Urinary bladder (tissue), 4 donors: ENCODE data around the gene UBE4B. TPM values are rescaled to one million over a fixed set of nuclear protein-coding genes. Genes with fewer than 3 reads are reported as not detected.
"Not testable (repeated sequence)": the region's sequence is repeated elsewhere in the genome, so short reads cannot be mapped to it uniquely, and the experiment has no call there.

Source experiments
- DNase-seq: peaks from one replicate; pipeline ENCODE4 v3.0.0-alpha.2; 2015; ENCODE audit errors: extremely low spot score
- H3K27ac ChIP-seq: one replicate; pipeline ENCODE4 v1.5.1; 2013; ENCODE audit warnings: low read depth, mild to moderate bottlenecking, moderate library complexity
- H3K36me3 ChIP-seq: one replicate; pipeline ENCODE4 v1.6.1; 2013; ENCODE audit warnings: mild to moderate bottlenecking, moderate library complexity; ENCODE audit not compliant: insufficient read depth
- H3K4me1 ChIP-seq: one replicate; pipeline ENCODE4 v1.6.1; 2013; ENCODE audit warnings: mild to moderate bottlenecking, moderate library complexity; ENCODE audit not compliant: insufficient read depth
- H3K4me3 ChIP-seq: one replicate; pipeline ENCODE4 v1.5.1; 2013; ENCODE audit warnings: low read depth, low read length
- WGBS: extraction: QIAGEN DNeasy Blood & Tissue Kit; methylation state at CpG from one replicate; pipeline ENCODE4 v1.1.7; 2013; 5-methylcytosine and 5-hydroxymethylcytosine counted together
- polyA plus RNA-seq: library from polyadenylated mRNA; stranded (reverse); fragments of 200-250 nt; gene quantifications from one replicate; pipeline ENCODE4 v1.2.3, GENCODE V29; 2013
- total RNA-seq: library from RNA; depleted of rRNA; stranded (reverse); fragments of >200 nt; gene quantifications from one replicate; pipeline ENCODE4 v1.2.3, GENCODE V29; 2014
- donor health status: healthy with polysubstance abuse.
- donor health status: healthy.

The UBE4B gene
- total and polyA plus RNA-seq, 2 donors, result 27.4 to 37.1 TPM

GRCh38 chr1:10020086-10020485 is 12.7 kb upstream of the UBE4B start:
- 68% methylated on average over 3 of the region's 3 CpGs for WGBS
- no peak overlapping the region for H3K4me3 ChIP-seq
- DNase-seq, result no peak

GRCh38 chr1:10020678-10021077 is 12.1 kb upstream of the UBE4B start:
- not testable (repeated sequence) for H3K4me1 ChIP-seq, H3K4me3 ChIP-seq, H3K27ac ChIP-seq, DNase-seq, H3K36me3 ChIP-seq
- WGBS, result 46% methylated on average over 2 of the region's 2 CpGs

More at GRCh38 chr1:10020086-10020485, 12.7 kb upstream of the UBE4B start:
- no peaks in the 10 kb centered on the region for H3K36me3 ChIP-seq
- no peaks in the 10 kb centered on the region for H3K4me1 ChIP-seq
- H3K27ac ChIP-seq, result no peak overlapping the region

GRCh38 chr1:10021992-10022391 is 10.8 kb upstream of the UBE4B start:
- not testable (repeated sequence) for DNase-seq, H3K36me3 ChIP-seq, H3K27ac ChIP-seq, H3K4me1 ChIP-seq, H3K4me3 ChIP-seq
- 41% methylated on average over 4 of the region's 4 CpGs for WGBS

GRCh38 chr1:10022656-10023055 is 10.1 kb upstream of the UBE4B start:
- Histone ChIP-seq H3K36me3 (no peaks in the 10 kb centered on the region), H3K4me3 (no peak overlapping the region), H3K4me1 (no peaks in the 10 kb centered on the region), H3K27ac (no peak overlapping the region)
- 79% methylated on average over 7 of the region's 7 CpGs for WGBS
- DNase-seq, result no peak

DNA sequence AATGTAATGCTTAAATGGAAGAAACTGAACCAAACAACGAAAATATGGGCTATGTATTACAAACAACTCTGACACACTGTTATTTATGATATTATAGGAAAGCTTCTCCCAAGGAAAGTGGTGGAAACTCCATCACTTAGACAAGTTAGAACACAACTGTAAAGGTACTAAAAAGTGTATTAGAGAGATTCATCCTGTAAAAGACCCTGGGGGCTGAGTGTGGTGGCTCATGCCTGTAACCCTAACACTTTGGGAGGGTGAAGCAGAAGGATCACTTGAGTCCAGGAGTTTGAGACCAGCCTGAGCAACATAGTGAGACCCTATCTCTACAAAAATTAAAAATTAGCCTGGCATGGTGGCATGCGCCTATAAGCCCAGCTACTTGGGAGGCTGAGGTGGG is 7.4 kb upstream of the UBE4B start:
- no peak for DNase-seq
- Histone ChIP-seq H3K36me3 (no peaks in the 10 kb centered on the region), H3K4me1 (no peaks in the 10 kb centered on the region), H3K4me3 (no peak overlapping the region), H3K27ac (no peak overlapping the region)
- 82% methylated on average over 2 of the region's 2 CpGs for WGBS

DNA sequence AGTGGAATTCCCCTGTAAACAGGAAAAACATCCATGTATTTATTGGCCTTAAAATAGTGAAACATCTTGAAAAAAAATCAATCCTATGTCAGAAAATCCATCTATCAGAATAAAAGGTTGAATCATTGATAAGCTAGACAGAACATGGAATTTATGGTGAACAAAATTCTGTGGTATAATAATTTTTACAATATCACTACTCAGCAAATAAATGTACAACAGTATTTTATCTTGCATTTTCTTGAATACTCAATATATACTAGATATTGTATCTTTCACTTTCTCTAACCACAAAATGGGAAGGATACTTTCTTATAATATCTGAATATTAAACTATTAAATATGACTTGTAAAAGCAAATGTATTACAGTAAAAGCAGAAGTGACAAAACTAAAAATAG is 5.7 kb upstream of the UBE4B start:
- Histone ChIP-seq H3K4me1 (no peaks in the 10 kb centered on the region), H3K27ac (no peak overlapping the region), H3K4me3 (no peak overlapping the region), H3K36me3 (no peaks in the 10 kb centered on the region)
- no peak for DNase-seq

GRCh38 chr1:10028956-10029500 is 3.7 kb upstream of the UBE4B start:
- whole genome bisulfite sequencing, result 89% methylated on average over 22 of the region's 24 CpGs
- H3K4me3 ChIP-seq, H3K27ac ChIP-seq, H3K4me1 ChIP-seq, DNase-seq, H3K36me3 ChIP-seq: not testable (repeated sequence)

GRCh38 chr1:10031461-10031860 is 1.3 kb upstream of the UBE4B start:
- Histone ChIP-seq H3K4me3 (no peak overlapping the region), H3K36me3 (no peaks in the 10 kb centered on the region), H3K4me1 (no peaks in the 10 kb centered on the region), H3K27ac (no peak overlapping the region)
- WGBS, result 61% methylated on average over 3 of the region's 3 CpGs
- no peak for DNase-seq

GRCh38 chr1:10033359-10033845 is 644 bp downstream of the UBE4B start:
- no peak for DNase-seq

GRCh38 chr1:10042746-10043145 is 10.0 kb downstream of the UBE4B start:
- peaks cover 6% of the 10 kb centered on the region for H3K4me1 ChIP-seq
- H3K36me3 ChIP-seq, result peaks cover 2% of the 10 kb centered on the region
- WGBS, result 96% methylated on average over 4 of the region's 4 CpGs
- H3K27ac ChIP-seq, result no peak overlapping the region
- DNase-seq, result no peak
- H3K4me3 ChIP-seq, result no peak overlapping the region

More at GRCh38 chr1:10033359-10033845, 644 bp downstream of the UBE4B start:
- Histone ChIP-seq H3K36me3 (no peaks in the 10 kb centered on the region), H3K4me1 (no peaks in the 10 kb centered on the region), H3K27ac (peak overlapping the region; percentile 89), H3K4me3 (peak overlapping the region; percentile 71)
- under 1% methylated on average over 19 of the region's 19 CpGs for WGBS

DNA sequence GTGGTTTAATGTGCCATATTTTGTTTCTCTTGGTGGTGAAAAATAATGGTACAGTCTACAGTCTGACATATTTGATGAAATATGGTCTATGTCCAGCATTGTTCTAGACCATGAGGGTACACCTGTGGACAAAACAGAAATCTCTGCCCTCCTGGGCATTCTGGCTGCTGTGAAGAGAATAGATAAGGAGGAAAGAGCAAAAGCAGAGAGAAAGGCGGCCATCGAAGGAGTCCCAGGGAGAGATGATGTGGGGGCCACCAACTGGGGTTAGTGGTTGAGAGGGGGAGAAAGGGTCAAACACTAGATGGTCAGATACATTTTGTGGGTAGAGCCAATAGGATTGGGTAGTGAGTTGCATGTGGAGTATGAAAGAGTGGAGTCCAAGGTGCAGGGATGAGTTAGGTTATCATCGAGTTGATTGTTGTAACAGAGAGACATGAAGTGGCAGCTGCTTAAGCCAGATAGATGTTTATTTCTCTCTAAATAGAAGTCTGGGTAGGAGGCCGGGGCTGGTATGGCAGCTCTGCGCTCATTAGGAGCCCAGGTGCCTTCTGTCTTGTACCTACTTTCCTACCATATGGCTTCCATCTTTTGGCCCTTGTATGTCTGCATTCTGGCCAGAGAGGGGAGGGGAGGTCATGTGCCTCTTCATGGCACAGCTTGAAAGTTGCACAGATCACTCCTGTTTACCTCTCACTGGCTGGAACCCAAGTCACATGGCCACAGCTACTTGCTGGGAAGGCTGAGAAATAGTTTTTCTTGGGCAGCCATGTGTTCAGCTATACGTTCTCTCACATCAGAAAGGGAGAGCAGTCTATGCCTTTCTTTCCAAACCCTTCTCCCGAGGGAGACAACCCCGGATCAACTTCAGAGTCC is 13.0 kb downstream of the UBE4B start:
- H3K27ac ChIP-seq, result no peak overlapping the region
- peaks cover 2% of the 10 kb centered on the region for H3K36me3 ChIP-seq
- DNase-seq, result no peak
- H3K4me3 ChIP-seq, result no peak overlapping the region
- peaks cover 6% of the 10 kb centered on the region for H3K4me1 ChIP-seq
- 44% methylated on average over 8 of the region's 8 CpGs for WGBS

DNA sequence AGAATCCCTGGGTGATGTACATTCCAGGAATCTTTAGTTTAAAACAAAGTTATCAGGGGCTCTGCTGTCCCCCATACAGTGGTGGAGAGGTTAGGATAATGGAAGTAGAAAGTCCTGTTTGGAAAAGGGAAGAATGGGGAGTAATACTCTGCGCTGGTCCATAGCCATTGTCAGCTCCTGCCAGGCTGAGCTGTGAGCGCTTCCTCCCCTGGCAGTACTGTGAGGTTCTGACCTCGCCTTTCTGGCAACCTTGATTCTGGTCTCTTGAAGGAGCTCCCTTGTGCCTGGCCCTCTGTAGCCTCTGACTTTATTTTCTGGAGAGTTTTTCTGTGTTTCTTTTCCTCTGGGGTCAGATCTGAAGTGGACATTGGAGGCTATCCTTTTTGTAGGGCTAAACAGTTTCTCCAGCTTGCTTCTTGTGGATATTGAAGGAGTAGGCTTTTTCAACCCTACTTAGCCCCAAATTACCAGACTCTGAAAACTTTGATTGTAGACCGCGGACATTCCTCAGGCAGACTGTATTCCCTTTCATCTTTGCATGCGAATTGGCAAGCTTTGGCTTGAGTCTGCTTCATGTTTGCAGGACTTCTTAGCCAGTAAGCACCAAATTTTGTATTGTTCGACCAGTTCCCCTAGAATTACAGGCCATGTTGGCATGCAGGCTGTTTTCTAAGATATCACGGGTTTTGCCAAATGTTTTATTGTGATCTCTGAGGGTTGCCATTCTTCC is 13.8 kb downstream of the UBE4B start:
- H3K36me3 ChIP-seq, result no peaks in the 10 kb centered on the region
- no peak overlapping the region for H3K27ac ChIP-seq
- no peak overlapping the region for H3K4me3 ChIP-seq
- H3K4me1 ChIP-seq, result peaks cover 6% of the 10 kb centered on the region
- WGBS, result 55% methylated on average over 8 of the region's 8 CpGs
- DNase-seq, result no peak

DNA sequence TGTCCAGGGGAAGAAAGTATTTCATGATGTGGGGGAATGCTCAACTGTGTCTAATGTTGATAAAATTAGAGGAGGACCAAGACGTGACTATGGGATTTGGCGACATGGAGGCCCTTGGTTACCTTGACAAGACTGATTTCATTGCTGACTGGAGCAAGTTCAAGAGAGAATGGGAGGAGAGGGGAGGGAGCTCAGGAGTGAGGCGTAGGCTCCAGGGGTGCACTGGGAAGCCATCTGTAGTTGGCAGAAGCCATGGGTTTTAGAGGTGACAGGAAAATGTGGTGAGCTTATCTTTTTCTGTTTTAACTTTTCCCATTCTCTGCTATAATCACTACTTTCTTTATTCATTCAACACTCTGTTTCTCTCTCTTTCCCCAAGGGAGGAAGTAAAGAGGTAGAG is 15.8 kb downstream of the UBE4B start:
- Histone ChIP-seq H3K36me3 (no peaks in the 10 kb centered on the region), H3K4me1 (peaks cover 6% of the 10 kb centered on the region), H3K4me3 (no peak overlapping the region), H3K27ac (no peak overlapping the region)
- no peak for DNase-seq
- 97% methylated on average over 3 of the region's 3 CpGs for WGBS

DNA sequence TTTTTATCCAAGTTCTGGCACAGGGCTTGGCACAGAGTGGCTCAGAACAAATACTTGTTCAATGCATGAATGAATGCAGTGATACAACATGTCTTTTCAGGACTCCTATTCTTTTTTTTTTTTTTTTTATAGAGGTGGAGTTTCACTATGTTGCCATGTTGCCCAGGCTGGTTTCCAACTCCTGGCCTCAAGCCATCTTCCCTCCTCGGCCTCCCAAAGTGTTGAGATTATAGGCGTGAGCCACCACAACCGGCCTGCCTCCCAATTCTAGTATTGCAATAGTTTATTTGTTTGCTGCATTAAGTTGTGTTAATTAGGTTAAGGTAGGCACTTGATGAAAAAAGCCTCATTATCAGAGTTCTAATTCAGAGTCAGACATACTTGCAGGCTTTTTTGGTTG is 17.9 kb downstream of the UBE4B start:
- no peak overlapping the region for H3K27ac ChIP-seq
- no peaks in the 10 kb centered on the region for H3K36me3 ChIP-seq
- no peak for DNase-seq
- WGBS, result 74% methylated on average over 3 of the region's 3 CpGs
- H3K4me3 ChIP-seq, result no peak overlapping the region
- H3K4me1 ChIP-seq, result peaks cover 4% of the 10 kb centered on the region
